Muscle of back (tissue), 13 donors: Measurements from ENCODE around the gene NTMT2. TPM values are rescaled to one million over a fixed set of nuclear protein-coding genes. Genes with fewer than 3 reads are reported as not detected.
"Not testable (repeated sequence)": the region's sequence is repeated elsewhere in the genome, so short reads cannot be mapped to it uniquely, and the experiment has no call there.

ENCODE experiments used
- DNase-seq, 3 donors: peaks; one replicate each; pipeline versions ENCODE4 v3.0.0 to v3.0.0-alpha.2; 2013
- long read RNA-seq, 9 donors: transcript quantifications; one replicate each; lab custom pipeline, GENCODE V29; 2026
- polyA plus RNA-seq, 10 donors: library from polyadenylated mRNA; unstranded; fragments of 120-200 nt; gene quantifications; one replicate each; pipeline ENCODE4 v1.2.1, GENCODE V29; 2013; ENCODE audit not compliant: insufficient read length in 10 of 10

Gene NTMT2
- polyA plus RNA-seq = 1 to 10 TPM in 1 of 10 donors, under 1 TPM in 5, not detected in 4; 0.35 to 3.2 (median 0.78) TPM
- long read RNA-seq, donor 1 = 0 reads
- long read RNA-seq, donor 2 = 0 reads
- long read RNA-seq, donor 3 = 0 reads
- long read RNA-seq, donor 4 = 0 reads
- long read RNA-seq, donor 5 = 0 reads
- long read RNA-seq, donor 6 = 0 reads
- long read RNA-seq, donor 7 = 0 reads
- long read RNA-seq, donor 8 = 0 reads
- long read RNA-seq, donor 9 = 0 reads

- no peak for DNase-seq
These were observed at the start of gene NTMT2 for GRCh38 chr1:170145770-170146676. Gene NTMT2, plus strand, starts transcription at chr1:170145959. Its CDS starts 149 bp downstream, at chr1:170146108.

GRCh38 chr1:170095976-170096748 lies 49.6 kb upstream of the NTMT2 start:
- DNase-seq = no peak

GRCh38 chr1:170096806-170097340 lies 48.9 kb upstream of the NTMT2 start:
- no peak for DNase-seq

- peak in 1 of 3 donors; percentile 2 for DNase-seq
These were observed 48.3 kb upstream of the NTMT2 start for GRCh38 chr1:170097449-170097948.

- DNase-seq = not testable (repeated sequence)
These were observed 32.6 kb upstream of the NTMT2 start for GRCh38 chr1:170113140-170113539.

GRCh38 chr1:170114906-170115305 lies 30.9 kb upstream of the NTMT2 start:
- DNase-seq = no peak

- DNase-seq = no peak
These were observed 23.4 kb upstream of the NTMT2 start for GRCh38 chr1:170122366-170122765.

GRCh38 chr1:170125269-170125668 lies 20.5 kb upstream of the NTMT2 start:
- DNase-seq = no peak

GRCh38 chr1:170126696-170127095 lies 19.1 kb upstream of the NTMT2 start:
- DNase-seq = peak in 1 of 3 donors; percentile 92

GRCh38 chr1:170131450-170131849 lies 14.3 kb upstream of the NTMT2 start:
- DNase-seq = no peak

- DNase-seq = no peak
These were observed 13.8 kb upstream of the NTMT2 start for GRCh38 chr1:170131984-170132383.

GRCh38 chr1:170133766-170134495 lies 11.8 kb upstream of the NTMT2 start:
- DNase-seq = peak; percentile 77 to 95 (median 85)

- DNase-seq = peak; percentile 67 to 92 (median 82)
These were observed 11.2 kb upstream of the NTMT2 start for GRCh38 chr1:170134521-170134920.

- peak in 2 of 3 donors; percentile 20 to 62 for DNase-seq
These were observed 5.4 kb upstream of the NTMT2 start for GRCh38 chr1:170140371-170140770.

GRCh38 chr1:170145061-170145460 lies 698 bp upstream of the NTMT2 start:
- DNase-seq = no peak

- DNase-seq = no peak
These were observed 1.0 kb downstream of the NTMT2 start for GRCh38 chr1:170146720-170147263.

- no peak for DNase-seq
These were observed 3.5 kb downstream of the NTMT2 start for GRCh38 chr1:170149241-170149640.

GRCh38 chr1:170150016-170150415 lies 4.3 kb downstream of the NTMT2 start:
- DNase-seq = no peak

GRCh38 chr1:170150921-170151320 lies 5.2 kb downstream of the NTMT2 start:
- DNase-seq = no peak

- no peak for DNase-seq
These were observed 7.7 kb downstream of the NTMT2 start for GRCh38 chr1:170153417-170153816.

- DNase-seq = no peak
These were observed 9.3 kb downstream of the NTMT2 start for GRCh38 chr1:170155055-170155454.
